GM23248 (cell line): ENCODE results near the gene DTX2. TPM values are rescaled to one million over a fixed set of nuclear protein-coding genes. Genes with fewer than 3 reads are reported as not detected.
"Not testable (repeated sequence)": the region's sequence is repeated elsewhere in the genome, so short reads cannot be mapped to it uniquely, and the experiment has no call there.

Experiments
- DNase-seq: peaks from one replicate; pipeline ENCODE4 v3.0.0-alpha.2; 2015
- H2AFZ ChIP-seq: fragments of 200-600 bp; sonication (generic); 2 replicates; pipeline ENCODE4 v1.6.1; 2016; ENCODE audit warnings: antibody characterized with exemption
- H3F3A ChIP-seq: fragments of 200-600 bp; sonication (generic); 2 replicates; pipeline ENCODE4 v1.6.1; 2016; ENCODE audit warnings: mild to moderate bottlenecking, antibody characterized with exemption, mixed run types; ENCODE audit not compliant: insufficient read depth
- H3K27ac ChIP-seq: fragments of 200-600 bp; sonication (generic); 2 replicates; pipeline ENCODE4 v1.5.1; 2016; ENCODE audit warnings: mild to moderate bottlenecking
- H3K27me3 ChIP-seq: fragments of 200-600 bp; sonication (generic); replicated peaks from 2 replicates; pipeline ENCODE4 v1.6.1; 2016; ENCODE audit warnings: mild to moderate bottlenecking; ENCODE audit not compliant: insufficient read depth
- H3K36me3 ChIP-seq: fragments of 200-600 bp; sonication (generic); 2 replicates; pipeline ENCODE4 v1.6.1; 2016; ENCODE audit warnings: low read depth, mild to moderate bottlenecking
- H3K4me1 ChIP-seq: fragments of 200-600 bp; sonication (generic); 2 replicates; pipeline ENCODE4 v1.6.1; 2016; ENCODE audit warnings: mild to moderate bottlenecking; ENCODE audit not compliant: insufficient read depth
- H3K4me2 ChIP-seq: fragments of 200-600 bp; sonication (generic); one replicate; pipeline ENCODE4 v1.6.1; 2016; ENCODE audit warnings: mild to moderate bottlenecking; ENCODE audit not compliant: unreplicated experiment
- H3K4me3 ChIP-seq: fragments of 200-600 bp; sonication (generic); 2 replicates; pipeline ENCODE4 v1.5.1; 2016; ENCODE audit warnings: mild to moderate bottlenecking
- H3K79me2 ChIP-seq: fragments of 200-600 bp; sonication (generic); 2 replicates; pipeline ENCODE4 v1.6.1; 2016; ENCODE audit warnings: mild to moderate bottlenecking; ENCODE audit not compliant: insufficient read depth
- H3K9ac ChIP-seq: fragments of 200-600 bp; sonication (generic); 2 replicates; pipeline ENCODE4 v1.6.1; 2016; ENCODE audit warnings: mild to moderate bottlenecking
- H3K9me2 ChIP-seq: fragments of 200-600 bp; sonication (generic); 2 replicates; pipeline ENCODE4 v1.6.1; 2016; ENCODE audit warnings: mixed run types, mild to moderate bottlenecking, moderate library complexity; ENCODE audit not compliant: insufficient read depth
- H3K9me3 ChIP-seq: fragments of 200-600 bp; sonication (generic); one replicate; pipeline ENCODE4 v1.6.1; 2017; ENCODE audit warnings: low read depth
- H4K20me1 ChIP-seq: fragments of 200-600 bp; sonication (generic); 2 replicates; pipeline ENCODE4 v1.6.0; 2016; ENCODE audit not compliant: insufficient read depth
- EZH2 ChIP-seq: fragments of 200-600 bp; sonication (generic); IDR thresholded peaks from 2 replicates; pipeline ENCODE4 v1.6.1; 2018; ENCODE audit warnings: antibody characterized with exemption, mild to moderate bottlenecking; ENCODE audit not compliant: insufficient read depth, poor library complexity, severe bottlenecking
- EZH2phosphoT487 ChIP-seq: fragments of 200-600 bp; sonication (generic); IDR thresholded peaks from 2 replicates; pipeline ENCODE4 v1.6.1; 2018; ENCODE audit warnings: antibody characterized with exemption, moderate library complexity, mild to moderate bottlenecking, low read depth; ENCODE audit not compliant: insufficient read depth
- WGBS, 2 experiments: methylation state at CpG; one replicate each; pipeline ENCODE4 v1.1.6; 2015 to 2017; ENCODE audit warnings: low lambda C conversion rate in 2 of 2, low coverage in 1 of 2; ENCODE audit errors: missing lambda C conversion rate in 2 of 2; 5-methylcytosine and 5-hydroxymethylcytosine counted together
- in situ Hi-C: fragments of 300-500 bp; cut with MboI; formaldehyde crosslinking; loops from 2 replicates; pipeline ENCODE4 v1.15.0; 2020
- polyA plus RNA-seq: library from polyadenylated mRNA; unstranded; fragments of >200 nt; fragmentation: Nextera tagmentation; extraction: Ambion mirVana; gene quantifications from 2 replicates; pipeline ENCODE4 v1.2.1, GENCODE V29; 2016
- total RNA-seq: library from RNA; depleted of rRNA; stranded (reverse); fragments of >200 nt; shearing (Covaris generic); gene quantifications from 2 replicates; pipeline ENCODE4 v1.2.3, GENCODE V29; 2014

DTX2 gene
- total and polyA plus RNA-seq, 2 experiments from 2014 or later, result 4.3 to 9.7 TPM

DNA sequence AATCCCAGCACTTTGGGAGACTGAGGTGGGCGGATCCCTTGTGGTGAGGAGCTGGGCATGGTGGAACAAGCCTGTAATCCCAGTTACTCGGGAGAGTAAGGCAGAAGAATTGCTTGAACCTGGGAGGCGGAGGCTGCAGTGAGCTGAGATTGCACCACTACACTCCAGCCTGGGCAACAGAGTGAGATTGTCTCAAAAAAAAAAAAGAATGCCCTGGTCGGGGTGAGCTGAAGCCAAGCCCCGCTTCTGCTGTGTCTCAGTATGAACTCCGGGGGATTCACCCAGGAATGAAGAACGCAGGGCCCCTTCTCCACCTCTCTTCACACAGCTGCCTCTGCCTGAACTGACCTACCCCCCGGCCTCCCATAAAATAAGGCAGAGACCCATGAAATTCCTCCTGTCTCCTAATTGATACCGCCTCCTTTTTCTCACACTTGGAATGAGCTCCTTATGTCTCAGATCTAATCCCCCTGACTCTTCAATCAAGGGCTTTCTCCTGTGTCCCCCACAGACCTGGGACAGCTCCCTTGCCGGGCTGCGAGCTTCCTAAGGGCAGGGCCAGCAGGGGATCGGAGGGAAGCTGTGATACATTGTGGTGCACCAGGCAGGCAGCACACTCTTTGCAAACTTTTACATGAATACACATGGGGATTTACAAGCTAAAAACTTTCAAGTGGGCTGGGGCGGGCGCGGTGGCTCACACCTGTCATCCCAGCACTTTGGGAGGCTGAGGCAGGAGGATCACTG is 37.7 kb upstream of the DTX2 start:
- DNase-seq, result peak; percentile 24
- H2AFZ ChIP-seq, result no peak overlapping the region
- H3K79me2 ChIP-seq, result no peaks in the 10 kb centered on the region
- H3K9me3 ChIP-seq, result no peaks in the 10 kb centered on the region
- H3K27ac ChIP-seq, result no peak overlapping the region
- H3K9ac ChIP-seq, result no peak overlapping the region
- H3K36me3 ChIP-seq, result no peaks in the 10 kb centered on the region
- TF ChIP-seq EZH2 (no peak), EZH2phosphoT487 (no peak)
- H3K4me3 ChIP-seq, result no peak overlapping the region
- H4K20me1 ChIP-seq, result no peaks in the 10 kb centered on the region
- H3K4me2 ChIP-seq, result peak overlapping the region; percentile 1
- no peaks in the 10 kb centered on the region for H3K27me3 ChIP-seq
- no peaks in the 10 kb centered on the region for H3K9me2 ChIP-seq
- peaks cover 22% of the 10 kb centered on the region for H3K4me1 ChIP-seq
- peaks cover 9% of the 10 kb centered on the region; the same call in 1 of the 2 replicates for H3F3A ChIP-seq
- WGBS, 2 experiments, result 59 to 60% methylated on average over 15 of the region's 15 CpGs
- in situ Hi-C loops, result no loop called here

DNA sequence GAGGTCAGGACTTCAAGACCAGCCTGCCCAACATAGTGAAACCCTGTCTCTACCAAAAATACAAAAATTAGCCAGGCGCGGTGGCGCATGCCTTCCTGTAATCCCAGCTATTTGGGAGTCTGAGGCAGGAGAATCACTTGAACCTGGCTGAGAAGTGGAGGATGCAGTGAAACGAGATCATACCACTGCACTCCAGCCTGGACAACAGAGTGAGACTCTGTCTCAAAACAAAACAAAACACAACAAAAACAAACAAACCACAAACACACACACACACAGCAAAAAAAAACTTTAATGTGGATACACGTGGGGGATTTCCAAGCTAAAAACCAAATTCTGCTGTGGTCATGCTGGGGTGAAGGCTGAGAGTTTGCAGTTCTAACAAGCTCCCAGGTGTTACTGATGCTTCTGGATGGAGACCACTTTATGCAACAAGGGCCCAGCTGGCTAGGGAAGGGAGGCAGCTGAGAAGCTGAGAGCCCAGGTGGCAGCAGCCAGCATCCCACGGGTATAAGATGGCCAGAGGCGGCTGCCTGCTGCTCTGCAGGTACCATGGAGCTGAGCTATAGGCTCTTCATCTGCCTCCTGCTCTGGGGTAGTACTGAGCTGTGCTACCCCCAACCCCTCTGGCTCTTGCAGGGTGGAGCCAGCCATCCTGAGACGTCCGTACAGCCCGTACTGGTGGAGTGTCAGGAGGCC is 36.9 kb upstream of the DTX2 start, which contains the start of gene ZP3:
ZP3 (plus strand) TSS at position 538 of the 699 bp plus-strand sequence; CDS start at position 553, 15 bp downstream.
- Histone ChIP-seq H3K4me1 (peaks cover 22% of the 10 kb centered on the region), H3K9me3 (no peaks in the 10 kb centered on the region), H2AFZ (no peak within 1 kb of the TSS), H3K27me3 (no peaks in the 10 kb centered on the region), H3F3A (peaks cover 5% of the 10 kb centered on the region; the same call in 1 of the 2 replicates), H4K20me1 (no peaks in the 10 kb centered on the region), H3K9me2 (no peaks in the 10 kb centered on the region), H3K27ac (no peak within 1 kb of the TSS), H3K4me2 (peak within 1 kb of the TSS; percentile 1), H3K79me2 (no peaks in the 10 kb centered on the region), H3K4me3 (no peak within 1 kb of the TSS), H3K9ac (no peak within 1 kb of the TSS), H3K36me3 (no peaks in the 10 kb centered on the region)
- DNase-seq, result no peak
- WGBS, 2 experiments, result 92% methylated on average over 10 of the region's 10 CpGs
- in situ Hi-C loops, result no loop called here
- TF ChIP-seq EZH2 (no peak), EZH2phosphoT487 (no peak)

- H3K27ac ChIP-seq, result no peak overlapping the region
- no peak overlapping the region for H3K4me3 ChIP-seq
- no peak overlapping the region for H2AFZ ChIP-seq
- in situ Hi-C loops, result no loop called here
- no peak overlapping the region for H3K4me2 ChIP-seq
- no peaks in the 10 kb centered on the region for H3K9me2 ChIP-seq
- H3K79me2 ChIP-seq, result no peaks in the 10 kb centered on the region
- no peak for DNase-seq
- H3K4me1 ChIP-seq, result peaks cover 22% of the 10 kb centered on the region
- no peaks in the 10 kb centered on the region for H4K20me1 ChIP-seq
- H3K27me3 ChIP-seq, result no peaks in the 10 kb centered on the region
- no peaks in the 10 kb centered on the region for H3K36me3 ChIP-seq
- TF ChIP-seq EZH2, result no peak
- TF ChIP-seq EZH2phosphoT487, result no peak
- no peaks in the 10 kb centered on the region for H3K9me3 ChIP-seq
- H3K9ac ChIP-seq, result no peak overlapping the region
- 93% methylated on average over 8 to 9 of the region's 9 CpGs for WGBS, 2 experiments
- peaks cover 5% of the 10 kb centered on the region; the same call in 1 of the 2 replicates for H3F3A ChIP-seq
Measured at GRCh38 chr7:76425156-76425555, 36.4 kb upstream of the DTX2 start.

- H3K27me3 ChIP-seq, DNase-seq, H2AFZ ChIP-seq, H3K9me3 ChIP-seq, in situ Hi-C loops, H3F3A ChIP-seq, H3K9me2 ChIP-seq, H4K20me1 ChIP-seq, H3K27ac ChIP-seq, H3K79me2 ChIP-seq, H3K9ac ChIP-seq, H3K36me3 ChIP-seq, H3K4me2 ChIP-seq, H3K4me3 ChIP-seq: not testable (repeated sequence)
- WGBS, 2 experiments, result 90 to 92% methylated on average over 4 of the region's 4 CpGs
- peaks cover 22% of the 10 kb centered on the region for H3K4me1 ChIP-seq
Measured at GRCh38 chr7:76425558-76425957, 36.0 kb upstream of the DTX2 start.
